ENCODE data around the gene EXOC6B.

EXOC6B gene

GRCh38 chr2:72222829-72223564 lies 602.8 kb downstream of the EXOC6B start:
- 75 to 87% methylated on average over 2 to 3 of the region's 3 CpGs for WGBS, 2 experiments
- Histone ChIP-seq H3K27me3 (ENCODE audit: control insufficient read depth, insufficient read depth, low read length, poor library complexity, severe bottlenecking) (no peaks in the 10 kb centered on the region), H3K9me3 (ENCODE audit: control insufficient read depth, low read length) (no peaks in the 10 kb centered on the region), H3K36me3 (ENCODE audit: control insufficient read depth, insufficient read depth, low read length) (no peaks in the 10 kb centered on the region), H3K4me3 (ENCODE audit: insufficient read depth, low read depth, low read length) (no peak overlapping the region), H3K4me1 (ENCODE audit: control insufficient read depth, insufficient read depth, low read length) (no peaks in the 10 kb centered on the region), H3K27ac (ENCODE audit: insufficient read depth, low read depth, low read length, poor library complexity, severe bottlenecking) (no peak overlapping the region)

- H3K4me1 ChIP-seq (ENCODE audit: control insufficient read depth, insufficient read depth, low read length) = no peaks in the 10 kb centered on the region
- H3K9me3 ChIP-seq (ENCODE audit: control insufficient read depth, low read length) = no peaks in the 10 kb centered on the region
- 53 to 72% methylated on average over 2 of the region's 2 CpGs for WGBS, 2 experiments
- no peaks in the 10 kb centered on the region for H3K36me3 ChIP-seq (ENCODE audit: control insufficient read depth, insufficient read depth, low read length)
- H3K4me3 ChIP-seq (ENCODE audit: insufficient read depth, low read depth, low read length) = no peak overlapping the region
- H3K27ac ChIP-seq (ENCODE audit: insufficient read depth, low read depth, low read length, poor library complexity, severe bottlenecking) = no peak overlapping the region
- H3K27me3 ChIP-seq (ENCODE audit: control insufficient read depth, insufficient read depth, low read length, poor library complexity, severe bottlenecking) = no peaks in the 10 kb centered on the region
These were observed 605.7 kb downstream of the EXOC6B start for GRCh38 chr2:72220170-72220569.

- no peaks in the 10 kb centered on the region for H3K4me1 ChIP-seq (ENCODE audit: control insufficient read depth, insufficient read depth, low read length)
These were observed 611.2 kb downstream of the EXOC6B start for GRCh38 chr2:72214429-72215143.

GRCh38 chr2:72212486-72212855 lies 613.4 kb downstream of the EXOC6B start:
- WGBS, 2 experiments = 79 to 100% methylated on average over 1 of the region's 1 CpG
- Histone ChIP-seq H3K4me3 (ENCODE audit: insufficient read depth, low read depth, low read length) (no peak overlapping the region), H3K9me3 (ENCODE audit: control insufficient read depth, low read length) (no peaks in the 10 kb centered on the region), H3K27ac (ENCODE audit: insufficient read depth, low read depth, low read length, poor library complexity, severe bottlenecking) (no peak overlapping the region), H3K36me3 (ENCODE audit: control insufficient read depth, insufficient read depth, low read length) (no peaks in the 10 kb centered on the region), H3K4me1 (ENCODE audit: control insufficient read depth, insufficient read depth, low read length) (no peaks in the 10 kb centered on the region), H3K27me3 (ENCODE audit: control insufficient read depth, insufficient read depth, low read length, poor library complexity, severe bottlenecking) (no peaks in the 10 kb centered on the region)

More at GRCh38 chr2:72214429-72215143, 611.2 kb downstream of the EXOC6B start:
- H3K27ac ChIP-seq (ENCODE audit: insufficient read depth, low read depth, low read length, poor library complexity, severe bottlenecking) = no peak overlapping the region
- H3K9me3 ChIP-seq (ENCODE audit: control insufficient read depth, low read length) = no peaks in the 10 kb centered on the region
- H3K27me3 ChIP-seq (ENCODE audit: control insufficient read depth, insufficient read depth, low read length, poor library complexity, severe bottlenecking) = no peaks in the 10 kb centered on the region
- WGBS, 2 experiments = 94% methylated on average over 4 of the region's 4 CpGs
- H3K4me3 ChIP-seq (ENCODE audit: insufficient read depth, low read depth, low read length) = no peak overlapping the region
- H3K36me3 ChIP-seq (ENCODE audit: control insufficient read depth, insufficient read depth, low read length) = no peaks in the 10 kb centered on the region

- Histone ChIP-seq H3K9me3 (ENCODE audit: control insufficient read depth, low read length) (no peaks in the 10 kb centered on the region), H3K4me1 (ENCODE audit: control insufficient read depth, insufficient read depth, low read length) (no peaks in the 10 kb centered on the region)
- WGBS, 2 experiments = 99 to 100% methylated on average over 1 to 2 of the region's 2 CpGs
These were observed 613.9 kb downstream of the EXOC6B start for GRCh38 chr2:72211777-72212485.

GRCh38 chr2:72211350-72211749 lies 614.5 kb downstream of the EXOC6B start:
- Histone ChIP-seq H3K9me3 (ENCODE audit: control insufficient read depth, low read length) (no peaks in the 10 kb centered on the region), H3K27ac (ENCODE audit: insufficient read depth, low read depth, low read length, poor library complexity, severe bottlenecking) (no peak overlapping the region), H3K4me3 (ENCODE audit: insufficient read depth, low read depth, low read length) (no peak overlapping the region), H3K4me1 (ENCODE audit: control insufficient read depth, insufficient read depth, low read length) (no peaks in the 10 kb centered on the region), H3K36me3 (ENCODE audit: control insufficient read depth, insufficient read depth, low read length) (no peaks in the 10 kb centered on the region), H3K27me3 (ENCODE audit: control insufficient read depth, insufficient read depth, low read length, poor library complexity, severe bottlenecking) (no peaks in the 10 kb centered on the region)
- WGBS, 2 experiments = 69 to 96% methylated on average over 1 to 2 of the region's 2 CpGs

More at GRCh38 chr2:72211777-72212485, 613.9 kb downstream of the EXOC6B start:
- H3K27me3 ChIP-seq (ENCODE audit: control insufficient read depth, insufficient read depth, low read length, poor library complexity, severe bottlenecking) = no peaks in the 10 kb centered on the region
- no peaks in the 10 kb centered on the region for H3K36me3 ChIP-seq (ENCODE audit: control insufficient read depth, insufficient read depth, low read length)
- H3K27ac ChIP-seq (ENCODE audit: insufficient read depth, low read depth, low read length, poor library complexity, severe bottlenecking) = no peak overlapping the region
- H3K4me3 ChIP-seq (ENCODE audit: insufficient read depth, low read depth, low read length) = no peak overlapping the region

- Histone ChIP-seq H3K27ac (ENCODE audit: insufficient read depth, low read depth, low read length, poor library complexity, severe bottlenecking) (no peak overlapping the region), H3K4me3 (ENCODE audit: insufficient read depth, low read depth, low read length) (no peak overlapping the region), H3K9me3 (ENCODE audit: control insufficient read depth, low read length) (no peaks in the 10 kb centered on the region), H3K36me3 (ENCODE audit: control insufficient read depth, insufficient read depth, low read length) (no peaks in the 10 kb centered on the region), H3K27me3 (ENCODE audit: control insufficient read depth, insufficient read depth, low read length, poor library complexity, severe bottlenecking) (no peaks in the 10 kb centered on the region), H3K4me1 (ENCODE audit: control insufficient read depth, insufficient read depth, low read length) (peaks cover 2% of the 10 kb centered on the region)
- 86 to 89% methylated on average over 1 to 2 of the region's 2 CpGs for WGBS, 2 experiments
These were observed 615.4 kb downstream of the EXOC6B start for GRCh38 chr2:72210470-72210869.

GRCh38 chr2:72208225-72208624 lies 617.6 kb downstream of the EXOC6B start:
- no peaks in the 10 kb centered on the region for H3K27me3 ChIP-seq (ENCODE audit: control insufficient read depth, insufficient read depth, low read length, poor library complexity, severe bottlenecking)
- no peaks in the 10 kb centered on the region for H3K9me3 ChIP-seq (ENCODE audit: control insufficient read depth, low read length)
- no peak overlapping the region for H3K4me3 ChIP-seq (ENCODE audit: insufficient read depth, low read depth, low read length)
- no peaks in the 10 kb centered on the region for H3K36me3 ChIP-seq (ENCODE audit: control insufficient read depth, insufficient read depth, low read length)
- H3K4me1 ChIP-seq (ENCODE audit: control insufficient read depth, insufficient read depth, low read length) = peaks cover 5% of the 10 kb centered on the region
- 85 to 94% methylated on average over 1 of the region's 1 CpG for WGBS, 2 experiments
- H3K27ac ChIP-seq (ENCODE audit: insufficient read depth, low read depth, low read length, poor library complexity, severe bottlenecking) = no peak overlapping the region

- no peaks in the 10 kb centered on the region for H3K27me3 ChIP-seq (ENCODE audit: control insufficient read depth, insufficient read depth, low read length, poor library complexity, severe bottlenecking)
- WGBS, 2 experiments = 94 to 97% methylated on average over 1 to 2 of the region's 2 CpGs
- H3K36me3 ChIP-seq (ENCODE audit: control insufficient read depth, insufficient read depth, low read length) = no peaks in the 10 kb centered on the region
- no peak overlapping the region for H3K4me3 ChIP-seq (ENCODE audit: insufficient read depth, low read depth, low read length)
- no peak overlapping the region for H3K27ac ChIP-seq (ENCODE audit: insufficient read depth, low read depth, low read length, poor library complexity, severe bottlenecking)
- no peaks in the 10 kb centered on the region for H3K9me3 ChIP-seq (ENCODE audit: control insufficient read depth, low read length)
- H3K4me1 ChIP-seq (ENCODE audit: control insufficient read depth, insufficient read depth, low read length) = peaks cover 5% of the 10 kb centered on the region
These were observed 618.5 kb downstream of the EXOC6B start for GRCh38 chr2:72207334-72207733.

GRCh38 chr2:72205504-72205881 lies 620.3 kb downstream of the EXOC6B start:
- H3K27me3 ChIP-seq (ENCODE audit: control insufficient read depth, insufficient read depth, low read length, poor library complexity, severe bottlenecking) = no peaks in the 10 kb centered on the region
- peaks cover 5% of the 10 kb centered on the region for H3K4me1 ChIP-seq (ENCODE audit: control insufficient read depth, insufficient read depth, low read length)
- H3K4me3 ChIP-seq (ENCODE audit: insufficient read depth, low read depth, low read length) = no peak overlapping the region
- 90 to 92% methylated on average over 3 of the region's 3 CpGs for WGBS, 2 experiments
- no peak overlapping the region for H3K27ac ChIP-seq (ENCODE audit: insufficient read depth, low read depth, low read length, poor library complexity, severe bottlenecking)
- H3K36me3 ChIP-seq (ENCODE audit: control insufficient read depth, insufficient read depth, low read length) = no peaks in the 10 kb centered on the region
- H3K9me3 ChIP-seq (ENCODE audit: control insufficient read depth, low read length) = no peaks in the 10 kb centered on the region

Data from ectodermal cell (in vitro differentiated cells).